Caco-2 (cell line): ENCODE data around the gene ANAPC10. TPM values are rescaled to one million over a fixed set of nuclear protein-coding genes. Genes with fewer than 3 reads are reported as not detected.
"Not testable (repeated sequence)": the region's sequence is repeated elsewhere in the genome, so short reads cannot be mapped to it uniquely, and the experiment has no call there.

Experiments
- BruUV-seq: library from RNA; stranded (reverse); fragments of 400-500 nt; replicated peaks from 2 replicates; lab custom pipeline; 2021; lab: Mats Ljungman, UMichigan
- CTCF ChIA-PET: fragments of 300-600 bp; sonication (Branson Sonifier 250); formaldehyde crosslinking; loops from one replicate; lab custom pipeline; 2022; ENCODE audit warnings: antibody characterized with exemption; lab: Charles Lee
- POLR2A ChIA-PET: fragments of 300-600 bp; sonication (Branson Sonifier 250); formaldehyde crosslinking; loops from one replicate; lab custom pipeline; 2022; ENCODE audit warnings: antibody characterized with exemption; lab: Charles Lee
- DNase-seq, 2 experiments: peaks; one replicate each; pipeline versions ENCODE4 v3.0.0 to v3.0.0-alpha.2; 2020 to 2022
- H3K27me3 ChIP-seq: replicated peaks from 2 replicates; pipeline ENCODE4 v1.6.0; 2011; ENCODE audit warnings: low read length; ENCODE audit not compliant: control insufficient read depth, insufficient read depth
- H3K36me3 ChIP-seq: 2 replicates; pipeline ENCODE4 v1.5.1; 2011; ENCODE audit warnings: low read length; ENCODE audit not compliant: control insufficient read depth, insufficient read depth
- H3K4me1 ChIP-seq: fragments of 250-450 bp; sonication (Bioruptor Pico); 2 replicates; pipeline ENCODE4 v1.5.1; 2020; ENCODE audit warnings: mild to moderate bottlenecking
- H3K4me3 ChIP-seq: 2 replicates; pipeline ENCODE4 v1.5.1; 2011; ENCODE audit warnings: low read depth, mild to moderate bottlenecking, control low read depth, low read length
- H3K9me3 ChIP-seq: fragments of 250-450 bp; sonication (Bioruptor Pico); 2 replicates; pipeline ENCODE4 v1.5.1; 2020; ENCODE audit warnings: mild to moderate bottlenecking, moderate library complexity
- H3K27ac Mint-ChIP-seq: one replicate; pipeline ENCODE4 v1.8.0; 2022; ENCODE audit warnings: mixed read lengths; ENCODE audit not compliant: unreplicated experiment
- H3K27me3 Mint-ChIP-seq: one replicate; pipeline ENCODE4 v1.8.0; 2022; ENCODE audit warnings: mixed read lengths; ENCODE audit not compliant: insufficient read depth, unreplicated experiment
- H3K36me3 Mint-ChIP-seq: one replicate; pipeline ENCODE4 v1.8.0; 2022; ENCODE audit warnings: mild to moderate bottlenecking, mixed read lengths; ENCODE audit not compliant: insufficient read depth, unreplicated experiment
- H3K4me1 Mint-ChIP-seq: one replicate; pipeline ENCODE4 v1.8.0; 2022; ENCODE audit warnings: low read depth, mixed read lengths; ENCODE audit not compliant: unreplicated experiment
- H3K4me3 Mint-ChIP-seq: one replicate; pipeline ENCODE4 v1.8.0; 2022; ENCODE audit warnings: mild to moderate bottlenecking, moderate library complexity, mixed read lengths; ENCODE audit not compliant: unreplicated experiment
- H3K9me3 Mint-ChIP-seq: one replicate; pipeline ENCODE4 v1.8.0; 2022; ENCODE audit warnings: mixed read lengths; ENCODE audit not compliant: unreplicated experiment
- intact Hi-C: fragments of 100-400 bp; cut with micrococcal nuclease; formaldehyde crosslinking; loops from one replicate; pipeline ENCODE4 v1.10.0; 2022; ENCODE audit not compliant: unreplicated experiment
- total RNA-seq: library from RNA; stranded (reverse); gene quantifications from 2 replicates; pipeline ENCODE4 v1.2.3, GENCODE V29; 2022
- TF ChIP-seq, protein P1 (sequence below), 2 experiments: fragments of 200-600 bp in 1 of 2; IDR thresholded peaks; 1 replicate in 1 of 2; 2 replicates in 1 of 2; pipeline versions ENCODE4 v1.5.1 to v1.8.0; 2011 to 2022; ENCODE audit warnings: antibody characterized with exemption in 1 of 2, control low read depth in 1 of 2, inconsistent platforms in 1 of 2, low read depth in 1 of 2, low read length in 1 of 2, mild to moderate bottlenecking in 1 of 2, moderate library complexity in 1 of 2; ENCODE audit not compliant: insufficient read depth in 1 of 2, severe bottlenecking in 1 of 2, unreplicated experiment in 1 of 2

Gene ANAPC10
- total RNA-seq, 1 experiment from 2014 or later, result 24.2 TPM

DNA sequence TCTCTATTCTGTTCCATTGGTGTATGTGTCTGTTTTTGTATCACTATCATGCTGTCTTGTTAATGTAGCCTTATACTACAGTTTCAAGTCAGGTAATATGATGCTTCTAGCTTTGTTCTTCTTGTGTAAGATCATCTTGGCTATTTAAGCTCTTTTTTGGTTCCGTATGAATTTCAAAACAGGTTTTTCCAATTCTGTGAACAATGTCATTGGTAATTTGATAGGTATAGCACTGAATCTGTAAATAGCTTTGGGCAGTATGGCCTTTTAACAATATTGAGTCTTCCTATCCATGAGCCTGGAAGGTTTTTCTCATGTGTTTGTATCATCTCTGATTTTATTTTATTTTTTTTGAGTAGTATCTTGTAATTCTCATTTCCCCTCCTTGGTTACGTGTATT is 94.3 kb downstream of the ANAPC10 start:
- no peak overlapping the region for H3K4me3 Mint-ChIP-seq
- TF ChIP-seq, protein P1, sequence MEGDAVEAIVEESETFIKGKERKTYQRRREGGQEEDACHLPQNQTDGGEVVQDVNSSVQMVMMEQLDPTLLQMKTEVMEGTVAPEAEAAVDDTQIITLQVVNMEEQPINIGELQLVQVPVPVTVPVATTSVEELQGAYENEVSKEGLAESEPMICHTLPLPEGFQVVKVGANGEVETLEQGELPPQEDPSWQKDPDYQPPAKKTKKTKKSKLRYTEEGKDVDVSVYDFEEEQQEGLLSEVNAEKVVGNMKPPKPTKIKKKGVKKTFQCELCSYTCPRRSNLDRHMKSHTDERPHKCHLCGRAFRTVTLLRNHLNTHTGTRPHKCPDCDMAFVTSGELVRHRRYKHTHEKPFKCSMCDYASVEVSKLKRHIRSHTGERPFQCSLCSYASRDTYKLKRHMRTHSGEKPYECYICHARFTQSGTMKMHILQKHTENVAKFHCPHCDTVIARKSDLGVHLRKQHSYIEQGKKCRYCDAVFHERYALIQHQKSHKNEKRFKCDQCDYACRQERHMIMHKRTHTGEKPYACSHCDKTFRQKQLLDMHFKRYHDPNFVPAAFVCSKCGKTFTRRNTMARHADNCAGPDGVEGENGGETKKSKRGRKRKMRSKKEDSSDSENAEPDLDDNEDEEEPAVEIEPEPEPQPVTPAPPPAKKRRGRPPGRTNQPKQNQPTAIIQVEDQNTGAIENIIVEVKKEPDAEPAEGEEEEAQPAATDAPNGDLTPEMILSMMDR (IDR thresholded peaks at IDR 0.05; ENCODE audit: insufficient read depth in 1 of 2, low read depth in 1 of 2, low read length in 1 of 2, severe bottlenecking in 1 of 2, unreplicated experiment in 1 of 2), result no peak
- no peak overlapping the region for H3K4me3 ChIP-seq
- H3K9me3 Mint-ChIP-seq, result no peaks in the 10 kb centered on the region
- DNase-seq, result no peak
- BruUV-seq, result no TSS peak
- ChIA-PET POLR2A (no interaction called here), CTCF (no interaction called here)
- no peaks in the 10 kb centered on the region for H3K4me1 ChIP-seq
- peaks cover 13% of the 10 kb centered on the region for H3K4me1 Mint-ChIP-seq
- no peak overlapping the region for H3K27ac Mint-ChIP-seq
- no peaks in the 10 kb centered on the region for H3K36me3 ChIP-seq
- intact Hi-C loops, result no loop called here
- no peaks in the 10 kb centered on the region for H3K27me3 ChIP-seq
- no peaks in the 10 kb centered on the region for H3K9me3 ChIP-seq
- H3K27me3 Mint-ChIP-seq, result no peaks in the 10 kb centered on the region
- H3K36me3 Mint-ChIP-seq, result no peaks in the 10 kb centered on the region

- H3K27me3 Mint-ChIP-seq, result no peaks in the 10 kb centered on the region
- no peaks in the 10 kb centered on the region for H3K36me3 Mint-ChIP-seq
- H3K36me3 ChIP-seq, result no peaks in the 10 kb centered on the region
- intact Hi-C loops, result no loop called here
- CTCF ChIA-PET, result no interaction called here
- H3K4me3 Mint-ChIP-seq, result no peak overlapping the region
- H3K4me1 ChIP-seq, result no peaks in the 10 kb centered on the region
- no peak overlapping the region for H3K4me3 ChIP-seq
- no peak overlapping the region for H3K27ac Mint-ChIP-seq
- no peaks in the 10 kb centered on the region for H3K27me3 ChIP-seq
- H3K9me3 ChIP-seq, result no peaks in the 10 kb centered on the region
- DNase-seq, result no peak
- H3K4me1 Mint-ChIP-seq, result peaks cover 9% of the 10 kb centered on the region
- H3K9me3 Mint-ChIP-seq, result no peaks in the 10 kb centered on the region
- no TSS peak for BruUV-seq
- TF ChIP-seq, protein P1 (IDR thresholded peaks at IDR 0.05; ENCODE audit: insufficient read depth in 1 of 2, low read depth in 1 of 2, low read length in 1 of 2, severe bottlenecking in 1 of 2, unreplicated experiment in 1 of 2), result no peak
- POLR2A ChIA-PET, result no interaction called here
Observed at GRCh38 chr4:145001635-145002034, 96.4 kb downstream of the ANAPC10 start.

- DNase-seq, BruUV-seq, H3K9me3 Mint-ChIP-seq, H3K27ac Mint-ChIP-seq, H3K4me1 Mint-ChIP-seq, H3K4me3 Mint-ChIP-seq, intact Hi-C loops, H3K9me3 ChIP-seq, POLR2A ChIA-PET, H3K4me1 ChIP-seq, H3K27me3 ChIP-seq, H3K36me3 ChIP-seq, H3K36me3 Mint-ChIP-seq, H3K27me3 Mint-ChIP-seq, CTCF ChIA-PET, H3K4me3 ChIP-seq: not testable (repeated sequence)
Observed at GRCh38 chr4:145000656-145001055, 97.3 kb downstream of the ANAPC10 start.

- ChIA-PET CTCF (no interaction called here), POLR2A (no interaction called here)
- no peak overlapping the region for H3K4me3 ChIP-seq
- no TSS peak for BruUV-seq
- H3K4me1 ChIP-seq, result peaks cover 15% of the 10 kb centered on the region; the same call in 1 of the 2 replicates
- H3K36me3 Mint-ChIP-seq, result no peaks in the 10 kb centered on the region
- no peak overlapping the region for H3K4me3 Mint-ChIP-seq
- no peaks in the 10 kb centered on the region for H3K9me3 Mint-ChIP-seq
- peaks cover 23% of the 10 kb centered on the region for H3K4me1 Mint-ChIP-seq
- no peaks in the 10 kb centered on the region for H3K9me3 ChIP-seq
- TF ChIP-seq, protein P1 (IDR thresholded peaks at IDR 0.05; ENCODE audit: insufficient read depth in 1 of 2, low read depth in 1 of 2, low read length in 1 of 2, severe bottlenecking in 1 of 2, unreplicated experiment in 1 of 2), result no peak
- DNase-seq, result no peak
- no peaks in the 10 kb centered on the region for H3K27me3 Mint-ChIP-seq
- H3K36me3 ChIP-seq, result no peaks in the 10 kb centered on the region
- H3K27me3 ChIP-seq, result no peaks in the 10 kb centered on the region
- peak overlapping the region; percentile 48 for H3K27ac Mint-ChIP-seq
- intact Hi-C loops, result no loop called here
Observed at GRCh38 chr4:144989306-144989705, 108.7 kb downstream of the ANAPC10 start.
